GM10266 (cell line): Measurements from ENCODE around the gene EIF3B.

Experiments
- DNase-seq: peaks from one replicate; pipeline ENCODE4 v3.0.0; 2012; ENCODE audit errors: extremely low spot score
- CTCF ChIP-seq: IDR thresholded peaks from 2 replicates; pipeline ENCODE4 v1.5.1; 2012; ENCODE audit warnings: mild to moderate bottlenecking, low read depth; ENCODE audit not compliant: control insufficient read depth, insufficient read depth; ENCODE audit errors: missing control alignments

The EIF3B gene

DNA sequence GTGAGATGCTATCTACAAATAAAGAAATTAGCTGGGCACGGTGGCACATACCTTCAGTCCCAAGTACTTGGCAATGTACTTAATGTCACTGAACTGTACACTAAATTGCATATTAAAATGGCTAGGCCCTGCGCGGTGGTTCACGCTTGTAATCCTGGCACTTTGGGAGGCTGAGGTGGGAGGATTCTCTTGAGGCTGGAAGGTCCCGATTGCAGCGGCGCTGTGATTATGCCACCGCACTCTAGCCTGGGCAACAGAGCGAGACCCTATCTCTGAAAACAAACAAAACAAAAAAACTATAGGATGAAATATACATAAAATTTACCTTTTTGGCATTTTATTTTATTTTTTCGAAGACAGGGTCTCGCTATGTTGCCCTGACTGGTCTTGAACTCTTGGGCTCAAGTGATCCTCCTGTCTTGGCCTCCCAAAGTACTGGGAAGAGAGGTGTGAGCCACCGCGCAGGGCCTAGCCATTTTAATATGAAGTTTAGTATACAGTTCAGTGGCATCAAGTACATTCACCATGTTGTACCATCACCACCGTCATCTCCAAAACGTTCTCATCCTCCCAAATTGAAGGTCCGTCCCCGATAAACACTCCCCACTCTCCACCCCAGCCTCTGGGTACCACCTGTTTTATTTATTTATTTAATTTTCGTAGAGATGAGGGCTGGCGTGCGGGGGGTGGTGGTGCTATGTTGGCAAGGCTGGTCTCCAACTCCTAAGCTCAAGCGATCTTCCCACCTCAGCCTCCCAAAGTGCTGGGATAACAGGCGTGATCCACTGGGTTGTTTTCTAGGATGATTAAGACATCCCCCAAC lies 1.3 kb upstream of the EIF3B start:
- no peak for DNase-seq

GRCh38 chr7:2353936-2354185 lies 766 bp upstream of the EIF3B start:
- DNase-seq, result peak; percentile 95
- TF ChIP-seq CTCF, result no peak

More for the DNA sequence above, 1.3 kb upstream of the EIF3B start:
- no peak for TF ChIP-seq CTCF

- peak; percentile 25 for DNase-seq
- no peak for TF ChIP-seq CTCF
These were observed 495 bp downstream of the EIF3B start for GRCh38 chr7:2354939-2355704.

DNA sequence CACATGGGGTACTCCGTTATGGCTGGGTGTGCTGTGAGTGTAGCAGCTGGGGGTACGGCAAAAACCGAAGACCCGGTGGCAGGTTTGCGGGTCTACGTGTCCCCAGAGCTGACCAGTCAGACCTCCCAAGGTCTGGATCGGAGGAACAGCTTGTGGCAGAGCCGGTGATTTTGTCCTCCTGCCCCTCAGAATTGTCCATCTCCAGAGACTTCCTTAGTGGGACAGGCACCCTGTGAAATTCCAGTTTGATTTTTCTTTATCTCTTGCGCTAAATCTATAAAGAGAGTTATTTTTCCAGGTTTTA lies 1.0 kb downstream of the EIF3B start:
- no peak for TF ChIP-seq CTCF
- no peak for DNase-seq

- DNase-seq, result no peak
- no peak for TF ChIP-seq CTCF
These were observed 2.5 kb downstream of the EIF3B start for GRCh38 chr7:2357165-2357564.

DNA sequence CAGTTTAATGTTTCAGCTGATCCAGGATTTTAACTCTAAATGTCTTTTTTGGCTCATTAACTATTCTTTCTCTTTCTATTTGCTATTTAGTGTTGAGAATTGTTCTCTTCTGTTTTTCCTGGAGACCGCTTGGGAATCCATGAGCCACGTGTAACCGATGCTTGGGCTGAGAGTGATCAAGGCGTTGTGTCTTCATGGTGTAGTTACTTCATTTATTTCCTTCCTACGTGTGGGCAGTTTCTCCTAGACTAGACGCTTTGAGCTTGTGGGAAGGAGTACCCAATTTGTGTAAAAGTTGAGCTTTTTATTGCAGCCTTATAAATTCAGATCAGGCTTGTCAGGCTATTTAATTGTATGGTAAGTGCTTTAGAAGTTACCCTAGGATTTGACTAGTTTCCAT lies 2.9 kb downstream of the EIF3B start:
- TF ChIP-seq CTCF, result no peak

DNA sequence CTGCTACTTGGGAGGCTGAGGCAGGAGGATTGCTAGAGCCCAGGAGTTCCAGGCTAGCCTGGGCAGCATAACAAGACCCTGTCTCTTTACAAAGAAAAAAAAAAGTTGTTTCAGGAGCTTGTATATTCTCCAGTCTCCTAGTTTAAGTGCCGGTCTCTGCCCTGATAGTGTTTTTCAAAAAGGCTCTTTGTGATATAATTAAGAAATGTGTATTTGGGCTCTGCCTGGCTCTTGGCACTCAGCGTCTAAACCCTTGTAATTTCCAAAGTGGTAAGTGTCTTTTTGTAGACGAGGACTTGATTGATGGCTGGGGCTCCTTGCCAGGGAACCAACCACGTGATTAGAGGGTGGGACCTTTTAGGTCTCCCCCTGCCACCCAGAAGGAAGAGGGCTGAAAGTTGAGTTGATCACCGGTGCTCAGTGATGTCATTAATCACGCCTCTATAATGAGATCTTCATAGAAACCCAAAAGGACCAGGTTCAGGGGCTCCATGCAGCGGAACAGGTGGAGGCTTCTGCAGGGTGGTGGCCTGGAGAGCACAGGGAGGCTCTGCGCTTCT lies 4.4 kb downstream of the EIF3B start:
- no peak for DNase-seq
- TF ChIP-seq CTCF, result no peak

More for the DNA sequence above, 2.9 kb downstream of the EIF3B start:
- no peak for DNase-seq
